HepG2 (cell line): Measurements from ENCODE around the gene RAB27B. TPM values are rescaled to one million over a fixed set of nuclear protein-coding genes. Genes with fewer than 3 reads are reported as not detected.

Source experiments
- CBFB ChIP-seq: sonication (generic); formaldehyde crosslinking; IDR thresholded peaks from 2 replicates; pipeline ENCODE4 v1.4.0; 2020; ENCODE audit warnings: missing genetic modification reagents
- DBP ChIP-seq: sonication (generic); formaldehyde crosslinking; IDR thresholded peaks from 2 replicates; pipeline ENCODE4 v1.4.0; 2020; ENCODE audit warnings: missing genetic modification reagents; ENCODE audit errors: not compliant biosample characterization
- KLF9 ChIP-seq: IDR thresholded peaks from 2 replicates; pipeline ENCODE4 v1.6.1; 2016; ENCODE audit warnings: low read depth
- PRMT3 ChIP-seq: sonication (generic); formaldehyde crosslinking; IDR thresholded peaks from 2 replicates; pipeline ENCODE4 v1.8.1; 2022; ENCODE audit warnings: low read depth, mild to moderate bottlenecking, moderate library complexity, missing genetic modification reagents, borderline replicate concordance
- RAD21 ChIP-seq: fragments of 450-650 bp; formaldehyde crosslinking; IDR thresholded peaks from 2 replicates; pipeline ENCODE4 v1.5.0; 2020; ENCODE audit warnings: mild to moderate bottlenecking
- ZFP36L2 ChIP-seq: sonication (generic); formaldehyde crosslinking; IDR thresholded peaks from 2 replicates; pipeline ENCODE4 v1.4.0; 2020; ENCODE audit warnings: missing genetic modification reagents
- ZFX ChIP-seq: sonication (generic); formaldehyde crosslinking; IDR thresholded peaks from 2 replicates; pipeline ENCODE4 v1.4.0; 2020; ENCODE audit warnings: mild to moderate bottlenecking, low read depth, missing genetic modification reagents, moderate library complexity
- ZNF331 ChIP-seq: sonication (generic); formaldehyde crosslinking; IDR thresholded peaks from 2 replicates; pipeline ENCODE4 v1.4.0; 2020; ENCODE audit warnings: missing genetic modification reagents
- ZNF615 ChIP-seq: sonication (generic); formaldehyde crosslinking; IDR thresholded peaks from 2 replicates; pipeline ENCODE4 v1.5.0; 2020; ENCODE audit warnings: mild to moderate bottlenecking, missing genetic modification reagents, borderline replicate concordance
- ZNF646 ChIP-seq: sonication (generic); formaldehyde crosslinking; IDR thresholded peaks from 2 replicates; pipeline ENCODE4 v1.9.0; 2021; ENCODE audit warnings: mild to moderate bottlenecking, missing genetic modification reagents
- ZNF652 ChIP-seq: IDR thresholded peaks from 2 replicates; pipeline ENCODE4 v1.6.1; 2016; ENCODE audit warnings: low read depth, borderline replicate concordance
- polyA plus RNA-seq, 8 experiments: library from polyadenylated mRNA; depleted of rRNA in 3 of 8; stranded (reverse) in 7 of 8; unstranded in 1 of 8; fragments of >200 nt; fragmentation: Illumina TruSeq in 4 of 8; extraction: Trizol in 4 of 8; gene quantifications; 2 replicates each; pipeline versions ENCODE4 v1.2.1 to v1.2.3, GENCODE V29; 2011 to 2016; ENCODE audit warnings: low read depth in 4 of 8, missing spikeins in 1 of 8, mixed read lengths in 1 of 8; ENCODE audit not compliant: insufficient read depth in 1 of 8
- total RNA-seq, 5 experiments: library from RNA; depleted of rRNA; stranded (reverse); fragments of >200 nt; fragmentation: Illumina TruSeq; extraction: Trizol; gene quantifications; 2 replicates each; pipeline ENCODE4 v1.2.3, GENCODE V29; 2016; ENCODE audit warnings: low read depth in 1 of 5

The RAB27B gene
- total and polyA plus RNA-seq, 2 of the 13 experiments (the other 11 are each of a cell fraction or from before 2014, with no cell fraction given): not detected

GRCh38 chr18:54856105-54856646, 27.9 kb downstream of the RAB27B start (continued):
- TF ChIP-seq ZNF646 (CRISPR knock-in tag) (no peak), KLF9 (CRISPR knock-in tag) (no peak), ZNF652 (no peak), PRMT3 (no peak), ZFX (no peak), DBP (no peak), ZFP36L2 (no peak), CBFB (CRISPR knock-in tag) (no peak), ZNF615 (CRISPR knock-in tag) (no peak), RAD21 (CRISPR knock-in tag) (no peak), ZNF331 (CRISPR knock-in tag) (no peak)
